ENCODE measurements around the gene PFKL.
A peak's percentile ranks its signal among the peaks of the same experiment; 100 is the strongest.

PFKL gene

GRCh38 chr21:44299458-44300261 is at the start of gene PFKL:
Gene PFKL, plus strand, starts transcription at chr21:44300053. Its CDS starts 53 bp downstream, at chr21:44300106.
- peak; percentile 52 to 63 for DNase-seq

- no peak for DNase-seq
Observed at GRCh38 chr21:44253832-44254710, 45.8 kb upstream of the PFKL start.

GRCh38 chr21:44255511-44255981 is 44.3 kb upstream of the PFKL start:
- DNase-seq: no peak

GRCh38 chr21:44258056-44258725 is 41.7 kb upstream of the PFKL start:
- DNase-seq: no peak

GRCh38 chr21:44259082-44259705 is 40.7 kb upstream of the PFKL start:
- DNase-seq: no peak

- DNase-seq: no peak
Observed at GRCh38 chr21:44260066-44260465, 39.8 kb upstream of the PFKL start.

GRCh38 chr21:44260791-44261631 is 38.8 kb upstream of the PFKL start:
- DNase-seq: no peak

GRCh38 chr21:44261675-44262295 is 38.1 kb upstream of the PFKL start, which contains the start of gene DNMT3L:
Gene DNMT3L, minus strand, starts transcription at chr21:44261897. Its CDS starts 638 bp downstream, at chr21:44261259.
- DNase-seq: no peak

GRCh38 chr21:44262338-44263056 is 37.4 kb upstream of the PFKL start:
- DNase-seq: no peak

GRCh38 chr21:44263221-44263760 is 36.6 kb upstream of the PFKL start:
- DNase-seq: no peak

- no peak for DNase-seq
Observed at GRCh38 chr21:44263768-44264167, 36.1 kb upstream of the PFKL start.

GRCh38 chr21:44265734-44266270 is 34.1 kb upstream of the PFKL start:
- no peak for DNase-seq

- DNase-seq: peak; percentile 35 to 38
Observed at GRCh38 chr21:44267655-44268142, 32.2 kb upstream of the PFKL start.

- DNase-seq: no peak
Observed at GRCh38 chr21:44269090-44269489, 30.8 kb upstream of the PFKL start.

GRCh38 chr21:44271558-44272283 is 28.1 kb upstream of the PFKL start:
- DNase-seq: no peak

- DNase-seq: no peak
Observed at GRCh38 chr21:44272284-44272858, 27.5 kb upstream of the PFKL start.

GRCh38 chr21:44273046-44273445 is 26.8 kb upstream of the PFKL start:
- DNase-seq: no peak

GRCh38 chr21:44275041-44275440 is 24.8 kb upstream of the PFKL start:
- no peak for DNase-seq

Measured in CD4-positive, alpha-beta T cell treated with Interleukin-4 for 1 hour (primary cell).